ENCODE results near the gene MEAK7.

MEAK7 gene, protein sequence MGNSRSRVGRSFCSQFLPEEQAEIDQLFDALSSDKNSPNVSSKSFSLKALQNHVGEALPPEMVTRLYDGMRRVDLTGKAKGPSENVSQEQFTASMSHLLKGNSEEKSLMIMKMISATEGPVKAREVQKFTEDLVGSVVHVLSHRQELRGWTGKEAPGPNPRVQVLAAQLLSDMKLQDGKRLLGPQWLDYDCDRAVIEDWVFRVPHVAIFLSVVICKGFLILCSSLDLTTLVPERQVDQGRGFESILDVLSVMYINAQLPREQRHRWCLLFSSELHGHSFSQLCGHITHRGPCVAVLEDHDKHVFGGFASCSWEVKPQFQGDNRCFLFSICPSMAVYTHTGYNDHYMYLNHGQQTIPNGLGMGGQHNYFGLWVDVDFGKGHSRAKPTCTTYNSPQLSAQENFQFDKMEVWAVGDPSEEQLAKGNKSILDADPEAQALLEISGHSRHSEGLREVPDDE

DNA sequence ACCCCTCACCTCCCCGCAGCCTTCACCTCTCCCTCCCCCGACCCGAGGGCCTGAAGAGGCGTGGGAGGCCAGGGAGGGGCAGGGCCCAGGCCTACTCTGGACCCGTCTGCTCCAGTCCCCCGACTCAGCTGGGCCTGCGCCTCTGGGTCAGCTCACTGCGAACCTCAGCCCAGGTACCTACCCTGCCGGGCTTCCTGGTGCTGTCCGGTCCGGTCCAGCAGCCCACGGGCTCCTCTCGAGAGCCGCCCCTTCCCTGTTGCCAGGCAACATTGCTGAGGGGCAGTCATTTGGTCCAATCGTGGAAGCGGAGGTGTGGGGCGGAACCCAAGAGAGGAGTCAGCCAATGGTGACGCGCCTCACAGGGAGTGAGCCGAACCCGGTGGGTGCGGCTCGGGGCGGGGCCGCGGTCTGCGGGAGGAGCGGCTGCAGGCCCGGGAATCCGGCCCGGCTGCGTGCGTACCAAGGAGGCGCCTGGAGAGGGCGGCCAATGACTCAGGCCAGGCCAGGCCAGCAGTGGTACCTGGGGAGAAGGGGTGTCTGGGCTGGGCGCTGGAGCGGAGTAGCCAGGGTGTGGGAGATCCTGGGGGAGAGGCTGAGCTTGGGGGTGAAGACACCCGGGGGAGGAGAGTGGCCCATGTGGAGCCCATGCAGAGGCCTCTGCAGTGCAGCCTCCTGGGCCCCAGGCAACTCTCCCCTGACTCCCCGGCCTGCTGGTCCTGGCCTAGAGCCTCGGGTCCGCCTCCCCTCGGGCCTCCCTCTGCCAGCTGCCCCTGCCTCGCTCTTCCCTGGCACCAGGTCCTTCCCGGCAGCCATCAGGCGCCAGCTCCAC lies at the start of gene MEAK7:
TSS of gene MEAK7 (minus strand) at position 240 of the 829 bp plus-strand sequence. CDS start 6,573 bp downstream, outside the sequence.
- Histone ChIP-seq H3K9ac (ENCODE audit: insufficient read length, low read depth) (peak within 1 kb of the TSS; percentile 87), H3K27me3 (ENCODE audit: insufficient read depth, insufficient read length) (no peaks in the 10 kb centered on the region), H3K36me3 (ENCODE audit: insufficient read depth, insufficient read length, low read length) (peaks cover 21% of the 10 kb centered on the region), H3K9me3 (ENCODE audit: insufficient read depth, low read length) (no peaks in the 10 kb centered on the region), H3K4me3 (ENCODE audit: insufficient read length, low read depth) (peak within 1 kb of the TSS; percentile 82), H3K4me1 (ENCODE audit: insufficient read depth, insufficient read length) (peaks cover 25% of the 10 kb centered on the region)
- TF ChIP-seq ZNF274 (IDR thresholded peaks at IDR 0.05; ENCODE audit: low read depth, low read length): no peak
- no peak for TF ChIP-seq YY1 (IDR thresholded peaks at IDR 0.05; ENCODE audit: insufficient read depth, insufficient read length)
- TF ChIP-seq SUZ12 (IDR thresholded peaks at IDR 0.05; ENCODE audit: extremely low read depth, insufficient read depth, insufficient read length): no peak
- peak; percentile 98 for DNase-seq (ENCODE audit: low read depth, low spot score)

- no peaks in the 10 kb centered on the region for H3K9me3 ChIP-seq (ENCODE audit: insufficient read depth, low read length)
- DNase-seq (ENCODE audit: low read depth, low spot score): no peak
- no peaks in the 10 kb centered on the region for H3K27me3 ChIP-seq (ENCODE audit: insufficient read depth, insufficient read length)
- TF ChIP-seq YY1 (IDR thresholded peaks at IDR 0.05; ENCODE audit: insufficient read depth, insufficient read length): no peak
- no peak for TF ChIP-seq SUZ12 (IDR thresholded peaks at IDR 0.05; ENCODE audit: extremely low read depth, insufficient read depth, insufficient read length)
- no peak for TF ChIP-seq ZNF274 (IDR thresholded peaks at IDR 0.05; ENCODE audit: low read depth, low read length)
- H3K4me3 ChIP-seq (ENCODE audit: insufficient read length, low read depth): no peak overlapping the region
- no peaks in the 10 kb centered on the region for H3K36me3 ChIP-seq (ENCODE audit: insufficient read depth, insufficient read length, low read length)
- H3K4me1 ChIP-seq (ENCODE audit: insufficient read depth, insufficient read length): peaks cover 7% of the 10 kb centered on the region
- H3K9ac ChIP-seq (ENCODE audit: insufficient read length, low read depth): no peak overlapping the region
These were observed 49.5 kb upstream of the MEAK7 start for GRCh38 chr16:84553873-84554399.

DNA sequence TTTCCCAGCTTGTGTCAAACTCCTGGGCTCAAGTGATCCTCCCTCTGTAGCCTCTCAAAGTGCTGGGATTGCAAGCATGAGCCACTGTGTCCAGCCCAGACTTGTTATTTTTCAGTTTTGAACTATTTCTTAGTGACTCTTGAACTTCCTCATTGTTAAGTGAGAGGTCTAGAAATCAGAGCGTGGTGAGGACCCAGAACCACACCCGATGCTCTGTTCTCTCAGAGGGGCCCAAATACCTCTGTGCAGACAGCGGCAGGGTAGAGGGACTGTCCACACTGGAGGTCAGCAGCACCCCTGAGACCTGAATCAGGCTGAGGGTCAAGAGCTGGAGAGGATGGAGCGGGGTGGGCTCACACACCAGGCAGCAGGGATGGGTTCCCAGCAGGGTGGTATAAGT lies 47.7 kb upstream of the MEAK7 start:
- no peaks in the 10 kb centered on the region for H3K27me3 ChIP-seq (ENCODE audit: insufficient read depth, insufficient read length)
- no peak for DNase-seq (ENCODE audit: low read depth, low spot score)
- H3K9ac ChIP-seq (ENCODE audit: insufficient read length, low read depth): no peak overlapping the region
- H3K36me3 ChIP-seq (ENCODE audit: insufficient read depth, insufficient read length, low read length): no peaks in the 10 kb centered on the region
- H3K9me3 ChIP-seq (ENCODE audit: insufficient read depth, low read length): no peaks in the 10 kb centered on the region
- H3K4me1 ChIP-seq (ENCODE audit: insufficient read depth, insufficient read length): peaks cover 12% of the 10 kb centered on the region
- H3K4me3 ChIP-seq (ENCODE audit: insufficient read length, low read depth): no peak overlapping the region
- TF ChIP-seq SUZ12 (IDR thresholded peaks at IDR 0.05; ENCODE audit: extremely low read depth, insufficient read depth, insufficient read length): no peak
- TF ChIP-seq YY1 (IDR thresholded peaks at IDR 0.05; ENCODE audit: insufficient read depth, insufficient read length): no peak
- TF ChIP-seq ZNF274 (IDR thresholded peaks at IDR 0.05; ENCODE audit: low read depth, low read length): no peak

DNA sequence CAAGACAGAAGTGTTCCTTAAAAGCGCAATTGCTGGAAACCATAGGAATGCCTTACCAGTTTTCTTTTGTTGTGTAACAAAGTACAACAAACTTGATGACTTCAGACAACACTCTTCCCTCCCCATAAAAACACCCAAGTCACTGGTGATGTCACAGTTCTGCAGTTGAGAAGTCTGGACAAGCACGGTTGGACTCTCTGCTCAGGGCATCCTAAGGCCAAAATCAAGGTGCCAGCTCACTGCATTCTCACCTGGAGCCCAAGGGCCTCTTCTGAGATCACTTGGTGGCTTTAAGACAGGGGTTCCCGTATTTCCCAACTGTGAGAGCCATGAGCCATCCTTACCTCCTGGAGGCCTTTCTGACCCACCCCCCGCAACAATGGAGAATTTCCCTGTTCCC lies 45.6 kb upstream of the MEAK7 start:
- Histone ChIP-seq H3K9me3 (ENCODE audit: insufficient read depth, low read length) (no peaks in the 10 kb centered on the region), H3K27me3 (ENCODE audit: insufficient read depth, insufficient read length) (no peaks in the 10 kb centered on the region), H3K36me3 (ENCODE audit: insufficient read depth, insufficient read length, low read length) (no peaks in the 10 kb centered on the region), H3K4me1 (ENCODE audit: insufficient read depth, insufficient read length) (peaks cover 13% of the 10 kb centered on the region), H3K9ac (ENCODE audit: insufficient read length, low read depth) (no peak overlapping the region), H3K4me3 (ENCODE audit: insufficient read length, low read depth) (no peak overlapping the region)
- TF ChIP-seq YY1 (IDR thresholded peaks at IDR 0.05; ENCODE audit: insufficient read depth, insufficient read length) (no peak), ZNF274 (IDR thresholded peaks at IDR 0.05; ENCODE audit: low read depth, low read length) (no peak), SUZ12 (IDR thresholded peaks at IDR 0.05; ENCODE audit: extremely low read depth, insufficient read depth, insufficient read length) (no peak)
- DNase-seq (ENCODE audit: low read depth, low spot score): no peak

- Histone ChIP-seq H3K36me3 (ENCODE audit: insufficient read depth, insufficient read length, low read length) (no peaks in the 10 kb centered on the region), H3K9ac (ENCODE audit: insufficient read length, low read depth) (no peak overlapping the region)
- DNase-seq (ENCODE audit: low read depth, low spot score): no peak
These were observed 44.7 kb upstream of the MEAK7 start for GRCh38 chr16:84548971-84549844.

GRCh38 chr16:84548508-84548907 lies 44.0 kb upstream of the MEAK7 start:
- Histone ChIP-seq H3K36me3 (ENCODE audit: insufficient read depth, insufficient read length, low read length) (no peaks in the 10 kb centered on the region), H3K27me3 (ENCODE audit: insufficient read depth, insufficient read length) (no peaks in the 10 kb centered on the region), H3K4me1 (ENCODE audit: insufficient read depth, insufficient read length) (peaks cover 13% of the 10 kb centered on the region), H3K4me3 (ENCODE audit: insufficient read length, low read depth) (no peak overlapping the region), H3K9me3 (ENCODE audit: insufficient read depth, low read length) (no peaks in the 10 kb centered on the region), H3K9ac (ENCODE audit: insufficient read length, low read depth) (peak overlapping the region; percentile 6)
- TF ChIP-seq ZNF274 (IDR thresholded peaks at IDR 0.05; ENCODE audit: low read depth, low read length): no peak
- no peak for TF ChIP-seq YY1 (IDR thresholded peaks at IDR 0.05; ENCODE audit: insufficient read depth, insufficient read length)
- no peak for TF ChIP-seq SUZ12 (IDR thresholded peaks at IDR 0.05; ENCODE audit: extremely low read depth, insufficient read depth, insufficient read length)
- DNase-seq (ENCODE audit: low read depth, low spot score): no peak

More at GRCh38 chr16:84548971-84549844, 44.7 kb upstream of the MEAK7 start:
- Histone ChIP-seq H3K9me3 (ENCODE audit: insufficient read depth, low read length) (no peaks in the 10 kb centered on the region), H3K4me1 (ENCODE audit: insufficient read depth, insufficient read length) (peaks cover 13% of the 10 kb centered on the region), H3K4me3 (ENCODE audit: insufficient read length, low read depth) (no peak overlapping the region), H3K27me3 (ENCODE audit: insufficient read depth, insufficient read length) (no peaks in the 10 kb centered on the region)
- TF ChIP-seq ZNF274 (IDR thresholded peaks at IDR 0.05; ENCODE audit: low read depth, low read length): no peak
- no peak for TF ChIP-seq SUZ12 (IDR thresholded peaks at IDR 0.05; ENCODE audit: extremely low read depth, insufficient read depth, insufficient read length)
- TF ChIP-seq YY1 (IDR thresholded peaks at IDR 0.05; ENCODE audit: insufficient read depth, insufficient read length): no peak

Data from NT2/D1 (cell line).